Epithelial cell of esophagus (primary cell): ENCODE results near the gene PCDHA10.
A peak's percentile ranks its signal among the peaks of the same experiment; 100 is the strongest.

Source experiments
- DNase-seq: peaks from one replicate; pipeline ENCODE4 v3.0.0; 2010; ENCODE audit warnings: low read depth
- H3K4me3 ChIP-seq: 2 replicates; pipeline ENCODE4 v1.5.1; 2011; ENCODE audit warnings: mild to moderate bottlenecking, low read length, control low read depth
- CTCF ChIP-seq: IDR thresholded peaks from 2 replicates; pipeline ENCODE4 v1.5.1; 2011; ENCODE audit warnings: low read depth, mild to moderate bottlenecking, low read length, control low read depth, inconsistent platforms; ENCODE audit not compliant: insufficient read depth; ENCODE audit errors: missing control alignments

The PCDHA10 gene

GRCh38 chr5:140883927-140884697 lies 28.4 kb downstream of the PCDHA10 start:
- H3K4me3 ChIP-seq, result no peak overlapping the region
- no peak for DNase-seq
- TF ChIP-seq CTCF, result no peak

GRCh38 chr5:140916325-140916724 lies 60.6 kb downstream of the PCDHA10 start:
- DNase-seq, result peak; percentile 6
- no peak for TF ChIP-seq CTCF

More at GRCh38 chr5:140916325-140916724, 60.6 kb downstream of the PCDHA10 start:
- H3K4me3 ChIP-seq, result no peak overlapping the region
